Gastroesophageal sphincter (tissue), 3 donors: ENCODE data around the gene THSD4.

ENCODE experiments used
- POLR2A ChIP-seq, 2 donors: fragments of 450-650 bp; IDR thresholded peaks; one replicate each; pipeline ENCODE4 v1.6.1; 2017; ENCODE audit warnings: antibody characterized with exemption in 2 of 2, mild to moderate bottlenecking in 2 of 2, moderate library complexity in 1 of 2
- TF ChIP-seq, protein P1 (sequence below), 4 experiments: fragments of 200-600 bp in 2 of 4; fragments of 450-650 bp in 2 of 4; sonication (generic) in 1 of 4; IDR thresholded peaks; one replicate each; pipeline ENCODE4 v1.5.1; 2017 to 2019; ENCODE audit warnings: antibody characterized with exemption in 4 of 4, mild to moderate bottlenecking in 2 of 4, moderate library complexity in 2 of 4

DNA sequence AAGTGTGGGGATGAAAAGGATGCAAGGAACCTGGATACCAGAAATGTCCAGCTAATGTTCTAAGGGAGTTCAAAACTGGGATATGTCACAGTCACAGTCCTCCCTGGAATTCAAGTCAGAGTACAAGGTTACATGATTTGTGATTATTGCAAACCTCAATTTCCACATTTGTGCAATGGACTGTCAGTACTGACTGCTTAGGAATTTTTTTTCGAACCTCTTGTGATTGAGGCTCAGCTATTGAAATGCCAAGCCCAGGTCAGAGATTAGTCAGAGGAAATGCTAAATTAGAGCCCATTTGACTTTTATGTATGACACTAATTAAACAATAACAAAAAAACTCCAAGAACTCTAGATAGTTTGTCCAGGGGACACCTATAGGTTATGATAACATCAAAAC, 210.2 kb downstream of the THSD4 start:
- TF ChIP-seq POLR2A (IDR thresholded peaks at IDR 0.05): no peak
- TF ChIP-seq, protein P1, sequence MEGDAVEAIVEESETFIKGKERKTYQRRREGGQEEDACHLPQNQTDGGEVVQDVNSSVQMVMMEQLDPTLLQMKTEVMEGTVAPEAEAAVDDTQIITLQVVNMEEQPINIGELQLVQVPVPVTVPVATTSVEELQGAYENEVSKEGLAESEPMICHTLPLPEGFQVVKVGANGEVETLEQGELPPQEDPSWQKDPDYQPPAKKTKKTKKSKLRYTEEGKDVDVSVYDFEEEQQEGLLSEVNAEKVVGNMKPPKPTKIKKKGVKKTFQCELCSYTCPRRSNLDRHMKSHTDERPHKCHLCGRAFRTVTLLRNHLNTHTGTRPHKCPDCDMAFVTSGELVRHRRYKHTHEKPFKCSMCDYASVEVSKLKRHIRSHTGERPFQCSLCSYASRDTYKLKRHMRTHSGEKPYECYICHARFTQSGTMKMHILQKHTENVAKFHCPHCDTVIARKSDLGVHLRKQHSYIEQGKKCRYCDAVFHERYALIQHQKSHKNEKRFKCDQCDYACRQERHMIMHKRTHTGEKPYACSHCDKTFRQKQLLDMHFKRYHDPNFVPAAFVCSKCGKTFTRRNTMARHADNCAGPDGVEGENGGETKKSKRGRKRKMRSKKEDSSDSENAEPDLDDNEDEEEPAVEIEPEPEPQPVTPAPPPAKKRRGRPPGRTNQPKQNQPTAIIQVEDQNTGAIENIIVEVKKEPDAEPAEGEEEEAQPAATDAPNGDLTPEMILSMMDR (IDR thresholded peaks at IDR 0.05): no peak
